ENCODE results near the gene PLAAT3.
"Not testable (repeated sequence)": the region's sequence is repeated elsewhere in the genome, so short reads cannot be mapped to it uniquely, and the experiment has no call there.

The PLAAT3 gene

GRCh38 chr11:63551091-63551888 lies 62.9 kb downstream of the PLAAT3 start:
- H3K4me3 ChIP-seq (ENCODE audit: low read length) = no peak overlapping the region
- no peak for DNase-seq (ENCODE audit: low read depth)
- H3K36me3 ChIP-seq (ENCODE audit: control insufficient read depth, insufficient read depth, low read length, severe bottlenecking) = no peaks in the 10 kb centered on the region
- H3K9ac ChIP-seq (ENCODE audit: low read length) = no peak overlapping the region
- H3K9me3 ChIP-seq (ENCODE audit: control insufficient read depth, low read length) = no peaks in the 10 kb centered on the region
- peaks cover 5% of the 10 kb centered on the region for H3K27me3 ChIP-seq (replicated peaks; ENCODE audit: control insufficient read depth, insufficient read depth, low read length)
- H3K4me1 ChIP-seq (ENCODE audit: control insufficient read depth, insufficient read depth, low read length) = peaks cover 8% of the 10 kb centered on the region

- H3K4me3 ChIP-seq (ENCODE audit: low read length); H3K27me3 ChIP-seq (replicated peaks; ENCODE audit: control insufficient read depth, insufficient read depth, low read length); H3K4me1 ChIP-seq (ENCODE audit: control insufficient read depth, insufficient read depth, low read length); H3K9me3 ChIP-seq (ENCODE audit: control insufficient read depth, low read length); H3K9ac ChIP-seq (ENCODE audit: low read length); H3K36me3 ChIP-seq (ENCODE audit: control insufficient read depth, insufficient read depth, low read length, severe bottlenecking); DNase-seq (ENCODE audit: low read depth): not testable (repeated sequence)
Observed at GRCh38 chr11:63550156-63550700, 64.0 kb downstream of the PLAAT3 start.

- no peak for DNase-seq (ENCODE audit: low read depth)
- Histone ChIP-seq H3K9ac (ENCODE audit: low read length) (no peak overlapping the region), H3K4me3 (ENCODE audit: low read length) (no peak overlapping the region), H3K36me3 (ENCODE audit: control insufficient read depth, insufficient read depth, low read length, severe bottlenecking) (no peaks in the 10 kb centered on the region), H3K9me3 (ENCODE audit: control insufficient read depth, low read length) (no peaks in the 10 kb centered on the region), H3K4me1 (ENCODE audit: control insufficient read depth, insufficient read depth, low read length) (peaks cover 8% of the 10 kb centered on the region), H3K27me3 (replicated peaks; ENCODE audit: control insufficient read depth, insufficient read depth, low read length) (no peaks in the 10 kb centered on the region)
Observed at GRCh38 chr11:63549411-63549810, 64.8 kb downstream of the PLAAT3 start.

- Histone ChIP-seq H3K36me3 (ENCODE audit: control insufficient read depth, insufficient read depth, low read length, severe bottlenecking) (no peaks in the 10 kb centered on the region), H3K9ac (ENCODE audit: low read length) (no peak overlapping the region), H3K4me1 (ENCODE audit: control insufficient read depth, insufficient read depth, low read length) (no peaks in the 10 kb centered on the region), H3K27me3 (replicated peaks; ENCODE audit: control insufficient read depth, insufficient read depth, low read length) (no peaks in the 10 kb centered on the region), H3K4me3 (ENCODE audit: low read length) (no peak overlapping the region), H3K9me3 (ENCODE audit: control insufficient read depth, low read length) (no peaks in the 10 kb centered on the region)
- no peak for DNase-seq (ENCODE audit: low read depth)
Observed at GRCh38 chr11:63548178-63548577, 66.1 kb downstream of the PLAAT3 start.

GRCh38 chr11:63547061-63547460 lies 67.2 kb downstream of the PLAAT3 start:
- Histone ChIP-seq H3K9me3 (ENCODE audit: control insufficient read depth, low read length) (no peaks in the 10 kb centered on the region), H3K4me1 (ENCODE audit: control insufficient read depth, insufficient read depth, low read length) (no peaks in the 10 kb centered on the region), H3K4me3 (ENCODE audit: low read length) (no peak overlapping the region), H3K27me3 (replicated peaks; ENCODE audit: control insufficient read depth, insufficient read depth, low read length) (no peaks in the 10 kb centered on the region), H3K9ac (ENCODE audit: low read length) (no peak overlapping the region), H3K36me3 (ENCODE audit: control insufficient read depth, insufficient read depth, low read length, severe bottlenecking) (no peaks in the 10 kb centered on the region)
- DNase-seq (ENCODE audit: low read depth) = no peak

GRCh38 chr11:63543711-63544110 lies 70.5 kb downstream of the PLAAT3 start:
- no peak overlapping the region for H3K9ac ChIP-seq (ENCODE audit: low read length)
- H3K27me3 ChIP-seq (replicated peaks; ENCODE audit: control insufficient read depth, insufficient read depth, low read length) = no peaks in the 10 kb centered on the region
- no peak overlapping the region for H3K4me3 ChIP-seq (ENCODE audit: low read length)
- no peaks in the 10 kb centered on the region for H3K4me1 ChIP-seq (ENCODE audit: control insufficient read depth, insufficient read depth, low read length)
- H3K36me3 ChIP-seq (ENCODE audit: control insufficient read depth, insufficient read depth, low read length, severe bottlenecking) = no peaks in the 10 kb centered on the region
- DNase-seq (ENCODE audit: low read depth) = no peak
- no peaks in the 10 kb centered on the region for H3K9me3 ChIP-seq (ENCODE audit: control insufficient read depth, low read length)

GRCh38 chr11:63542506-63542905 lies 71.7 kb downstream of the PLAAT3 start:
- not testable (repeated sequence) for H3K4me3 ChIP-seq (ENCODE audit: low read length); H3K4me1 ChIP-seq (ENCODE audit: control insufficient read depth, insufficient read depth, low read length); H3K9me3 ChIP-seq (ENCODE audit: control insufficient read depth, low read length); H3K9ac ChIP-seq (ENCODE audit: low read length); H3K36me3 ChIP-seq (ENCODE audit: control insufficient read depth, insufficient read depth, low read length, severe bottlenecking); H3K27me3 ChIP-seq (replicated peaks; ENCODE audit: control insufficient read depth, insufficient read depth, low read length)
- peak; percentile 13 for DNase-seq (ENCODE audit: low read depth)

- H3K36me3 ChIP-seq (ENCODE audit: control insufficient read depth, insufficient read depth, low read length, severe bottlenecking) = no peaks in the 10 kb centered on the region
- peak overlapping the region; percentile 77 for H3K4me3 ChIP-seq (ENCODE audit: low read length)
- no peaks in the 10 kb centered on the region for H3K27me3 ChIP-seq (replicated peaks; ENCODE audit: control insufficient read depth, insufficient read depth, low read length)
- H3K9me3 ChIP-seq (ENCODE audit: control insufficient read depth, low read length) = no peaks in the 10 kb centered on the region
- H3K4me1 ChIP-seq (ENCODE audit: control insufficient read depth, insufficient read depth, low read length) = peaks cover 19% of the 10 kb centered on the region
- DNase-seq (ENCODE audit: low read depth) = peak; percentile 63
- peak overlapping the region; percentile 81 for H3K9ac ChIP-seq (ENCODE audit: low read length)
Observed at GRCh38 chr11:63537293-63538101, 76.7 kb downstream of the PLAAT3 start.

GRCh38 chr11:63536669-63537292 lies 77.5 kb downstream of the PLAAT3 start, which contains the start of gene PLAAT4:
Gene PLAAT4, plus strand, starts transcription at chr11:63536808. Its CDS starts 61 bp downstream, at chr11:63536869.
- Histone ChIP-seq H3K9me3 (ENCODE audit: control insufficient read depth, low read length) (no peaks in the 10 kb centered on the region), H3K27me3 (replicated peaks; ENCODE audit: control insufficient read depth, insufficient read depth, low read length) (no peaks in the 10 kb centered on the region), H3K9ac (ENCODE audit: low read length) (peak within 1 kb of the TSS; percentile 81), H3K4me1 (ENCODE audit: control insufficient read depth, insufficient read depth, low read length) (peaks cover 24% of the 10 kb centered on the region), H3K36me3 (ENCODE audit: control insufficient read depth, insufficient read depth, low read length, severe bottlenecking) (no peaks in the 10 kb centered on the region), H3K4me3 (ENCODE audit: low read length) (peak within 1 kb of the TSS; percentile 77)
- peak; percentile 78 for DNase-seq (ENCODE audit: low read depth)

GRCh38 chr11:63535734-63536133 lies 78.5 kb downstream of the PLAAT3 start:
- Histone ChIP-seq H3K9me3 (ENCODE audit: control insufficient read depth, low read length) (no peaks in the 10 kb centered on the region), H3K4me1 (ENCODE audit: control insufficient read depth, insufficient read depth, low read length) (peaks cover 31% of the 10 kb centered on the region), H3K27me3 (replicated peaks; ENCODE audit: control insufficient read depth, insufficient read depth, low read length) (no peaks in the 10 kb centered on the region), H3K4me3 (ENCODE audit: low read length) (no peak overlapping the region), H3K36me3 (ENCODE audit: control insufficient read depth, insufficient read depth, low read length, severe bottlenecking) (no peaks in the 10 kb centered on the region), H3K9ac (ENCODE audit: low read length) (no peak overlapping the region)
- no peak for DNase-seq (ENCODE audit: low read depth)

GRCh38 chr11:63534895-63535461 lies 79.3 kb downstream of the PLAAT3 start:
- Histone ChIP-seq H3K36me3 (ENCODE audit: control insufficient read depth, insufficient read depth, low read length, severe bottlenecking) (no peaks in the 10 kb centered on the region), H3K4me3 (ENCODE audit: low read length) (no peak overlapping the region), H3K9ac (ENCODE audit: low read length) (no peak overlapping the region), H3K9me3 (ENCODE audit: control insufficient read depth, low read length) (no peaks in the 10 kb centered on the region), H3K27me3 (replicated peaks; ENCODE audit: control insufficient read depth, insufficient read depth, low read length) (no peaks in the 10 kb centered on the region), H3K4me1 (ENCODE audit: control insufficient read depth, insufficient read depth, low read length) (peaks cover 31% of the 10 kb centered on the region)
- DNase-seq (ENCODE audit: low read depth) = no peak

All from adipocyte (in vitro differentiated cells).